GM12864 (cell line): Measurements from ENCODE around the gene SEMA4D.

Experiments
- DNase-seq: peaks from one replicate; pipeline ENCODE4 v3.0.0-alpha.2; 2011; ENCODE audit warnings: low read depth
- H3K4me3 ChIP-seq: 2 replicates; pipeline ENCODE4 v1.5.1; 2011; ENCODE audit warnings: mild to moderate bottlenecking, low read depth, low read length, control low read depth
- TF ChIP-seq, protein P1 (sequence below): IDR thresholded peaks from 2 replicates; pipeline ENCODE4 v1.5.1; 2011; ENCODE audit warnings: low read depth, mild to moderate bottlenecking, moderate library complexity, low read length, control low read depth, inconsistent platforms; ENCODE audit errors: missing control alignments

The SEMA4D gene

DNA sequence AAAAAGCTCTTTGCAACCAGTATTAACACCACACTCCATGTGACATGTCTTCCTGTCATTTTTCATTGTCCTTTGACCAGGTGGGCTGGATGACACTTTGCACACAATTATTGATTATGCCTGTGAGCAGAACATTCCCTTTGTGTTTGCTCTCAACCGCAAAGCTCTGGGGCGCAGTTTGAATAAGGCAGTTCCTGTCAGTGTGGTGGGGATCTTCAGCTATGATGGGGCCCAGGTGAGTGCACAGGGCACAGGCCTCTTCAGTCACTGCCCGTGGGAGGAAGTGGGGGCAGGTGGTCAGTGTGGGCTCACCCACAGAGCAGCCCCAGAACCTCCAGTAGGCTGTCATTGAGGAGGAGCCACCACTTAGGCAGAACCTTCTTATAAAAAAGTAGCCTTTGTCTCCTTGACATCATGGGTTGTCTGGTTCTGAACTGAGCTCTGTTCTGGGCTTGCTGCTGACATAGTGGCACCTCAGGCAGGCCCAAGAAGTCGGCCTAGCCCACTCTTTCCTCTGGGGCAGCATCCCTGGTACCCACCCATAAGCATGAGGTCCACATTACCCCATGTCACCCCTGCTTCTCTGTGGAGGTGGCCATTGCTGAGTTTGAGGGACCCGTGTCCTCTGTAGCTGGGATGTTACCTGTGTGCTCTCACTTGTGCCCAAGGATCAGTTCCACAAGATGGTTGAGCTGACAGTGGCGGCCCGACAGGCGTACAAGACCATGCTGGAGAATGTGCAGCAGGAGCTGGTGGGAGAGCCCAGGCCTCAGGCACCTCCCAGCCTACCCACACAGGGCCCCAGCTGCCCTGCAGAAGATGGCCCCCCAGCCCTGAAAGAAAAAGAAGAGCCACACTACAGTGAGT is 140.3 kb downstream of the SEMA4D start:
- DNase-seq, result no peak
- TF ChIP-seq, protein P1, sequence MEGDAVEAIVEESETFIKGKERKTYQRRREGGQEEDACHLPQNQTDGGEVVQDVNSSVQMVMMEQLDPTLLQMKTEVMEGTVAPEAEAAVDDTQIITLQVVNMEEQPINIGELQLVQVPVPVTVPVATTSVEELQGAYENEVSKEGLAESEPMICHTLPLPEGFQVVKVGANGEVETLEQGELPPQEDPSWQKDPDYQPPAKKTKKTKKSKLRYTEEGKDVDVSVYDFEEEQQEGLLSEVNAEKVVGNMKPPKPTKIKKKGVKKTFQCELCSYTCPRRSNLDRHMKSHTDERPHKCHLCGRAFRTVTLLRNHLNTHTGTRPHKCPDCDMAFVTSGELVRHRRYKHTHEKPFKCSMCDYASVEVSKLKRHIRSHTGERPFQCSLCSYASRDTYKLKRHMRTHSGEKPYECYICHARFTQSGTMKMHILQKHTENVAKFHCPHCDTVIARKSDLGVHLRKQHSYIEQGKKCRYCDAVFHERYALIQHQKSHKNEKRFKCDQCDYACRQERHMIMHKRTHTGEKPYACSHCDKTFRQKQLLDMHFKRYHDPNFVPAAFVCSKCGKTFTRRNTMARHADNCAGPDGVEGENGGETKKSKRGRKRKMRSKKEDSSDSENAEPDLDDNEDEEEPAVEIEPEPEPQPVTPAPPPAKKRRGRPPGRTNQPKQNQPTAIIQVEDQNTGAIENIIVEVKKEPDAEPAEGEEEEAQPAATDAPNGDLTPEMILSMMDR, result no peak
- no peak overlapping the region for H3K4me3 ChIP-seq

DNA sequence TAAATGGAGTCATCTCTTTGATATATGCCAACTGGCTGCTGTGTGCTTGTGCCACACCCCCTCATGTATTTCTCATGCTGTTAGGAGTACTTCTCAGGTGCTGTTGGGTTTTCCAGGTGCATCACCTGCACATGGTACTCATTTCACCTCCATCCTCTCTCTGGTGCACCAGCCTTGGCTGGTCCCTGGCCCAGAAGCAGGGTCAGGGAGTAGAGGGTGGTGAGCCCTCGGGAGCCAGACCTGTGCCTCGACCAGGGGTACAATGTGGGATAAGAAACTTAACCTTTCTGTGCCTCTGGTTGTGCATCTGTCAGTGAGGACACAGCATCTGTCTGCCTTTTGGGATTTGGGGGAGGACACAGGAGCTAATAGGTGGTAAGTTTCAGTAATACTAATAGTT is 141.1 kb downstream of the SEMA4D start:
- no peak for DNase-seq
- H3K4me3 ChIP-seq, result no peak overlapping the region
- TF ChIP-seq, protein P1, result no peak

DNA sequence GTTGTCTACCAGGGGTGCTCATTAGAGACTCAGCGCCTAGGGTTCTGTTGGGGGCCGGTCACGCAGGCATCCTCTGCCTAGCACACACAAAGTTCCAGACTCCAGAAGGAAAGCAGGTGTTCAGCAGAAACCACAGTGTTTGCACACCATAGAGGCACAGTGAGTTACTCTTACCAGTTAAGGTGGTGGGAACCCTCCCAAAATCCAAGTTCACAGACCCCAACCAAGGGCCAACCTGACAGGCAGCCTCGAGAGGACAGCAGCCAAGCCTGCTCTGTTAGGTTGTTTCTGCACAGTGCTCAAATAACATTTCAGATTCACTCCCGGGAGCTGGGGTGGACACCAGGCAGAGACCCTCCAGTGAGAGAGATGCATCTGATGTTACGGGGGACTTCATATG is 143.4 kb downstream of the SEMA4D start:
- no peak overlapping the region for H3K4me3 ChIP-seq
- TF ChIP-seq, protein P1, result no peak
- no peak for DNase-seq

DNA sequence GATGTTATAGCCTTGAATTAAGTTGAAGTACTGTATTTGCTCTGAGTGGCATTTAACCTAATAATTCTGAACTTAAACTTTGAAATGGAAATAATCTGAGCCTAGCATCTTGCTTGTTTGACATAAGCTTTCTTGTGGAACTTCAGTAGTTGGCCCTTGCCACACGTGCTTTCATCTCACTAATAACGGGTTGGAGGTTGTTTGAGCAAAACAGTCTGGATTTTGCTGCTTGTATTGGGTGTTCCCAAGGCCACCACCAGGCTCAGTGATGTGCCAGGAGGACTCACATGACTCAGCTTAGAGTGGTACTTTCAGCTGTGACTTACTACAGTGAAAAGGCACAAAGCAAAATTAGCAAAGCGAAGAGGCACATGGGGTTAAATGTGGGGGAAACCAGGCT is 143.9 kb downstream of the SEMA4D start:
- DNase-seq, result no peak

DNA sequence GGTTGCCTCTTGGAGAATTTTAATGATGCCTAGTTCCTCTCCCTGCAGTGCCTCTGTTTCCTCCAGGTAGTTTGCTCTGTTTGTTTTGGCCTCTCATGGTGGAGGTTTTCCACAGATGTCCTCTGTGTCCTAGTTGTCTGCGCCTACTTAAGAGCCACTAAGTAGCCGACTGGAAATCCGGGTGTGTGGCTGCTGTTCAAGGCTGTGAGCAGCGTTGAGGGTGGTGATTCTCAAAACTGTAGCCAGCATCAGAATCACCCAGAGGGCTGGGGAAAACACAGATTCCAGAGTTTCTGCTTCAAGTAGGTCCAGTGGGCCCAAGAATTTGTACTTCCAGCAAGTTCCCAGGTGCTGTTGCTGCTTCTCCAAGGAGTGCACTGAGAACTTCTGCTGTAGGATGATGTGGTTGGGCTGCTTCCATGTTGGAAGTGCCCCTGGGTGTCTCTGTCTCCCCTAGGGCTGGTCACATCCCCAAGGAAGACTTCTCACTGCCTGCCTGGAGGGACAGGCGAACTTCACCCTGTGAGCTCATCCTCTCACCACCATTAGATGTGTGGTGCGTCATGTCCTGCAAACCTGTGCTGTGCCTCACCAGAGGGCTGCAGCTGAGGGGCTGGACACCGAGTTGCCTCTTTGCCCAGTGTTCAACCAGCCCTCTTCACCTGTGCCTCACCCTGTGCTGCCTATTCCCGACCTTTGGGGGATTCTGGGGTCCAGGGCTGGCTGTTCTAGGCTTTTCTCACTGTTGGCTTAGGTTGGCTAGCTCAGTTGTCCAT is 144.9 kb downstream of the SEMA4D start:
- no peak overlapping the region for H3K4me3 ChIP-seq
- DNase-seq, result no peak
- TF ChIP-seq, protein P1, result no peak

More for the DNA sequence above, 143.9 kb downstream of the SEMA4D start:
- TF ChIP-seq, protein P1, result no peak
- H3K4me3 ChIP-seq, result no peak overlapping the region

DNA sequence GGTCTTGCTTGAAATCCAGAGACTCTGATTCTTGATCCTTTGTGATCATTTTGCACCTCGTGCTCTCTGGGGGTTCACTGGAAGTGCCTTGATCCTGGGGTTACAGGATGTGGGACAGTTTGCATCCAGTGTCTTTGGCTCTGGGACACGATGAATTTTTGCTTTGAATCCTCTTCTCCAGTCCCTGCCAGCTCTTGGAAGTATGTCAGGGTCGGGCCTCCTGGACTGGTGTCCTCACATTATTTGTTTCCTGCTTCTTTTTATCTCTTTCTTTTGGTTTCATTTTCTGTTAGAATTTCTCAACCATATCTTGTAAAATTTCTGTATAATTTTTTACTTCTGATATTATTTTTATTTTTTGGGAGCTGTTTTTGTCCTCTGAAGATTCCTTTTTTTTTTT is 145.5 kb downstream of the SEMA4D start:
- TF ChIP-seq, protein P1, result no peak
- DNase-seq, result no peak

More for the DNA sequence above, 145.5 kb downstream of the SEMA4D start:
- no peak overlapping the region for H3K4me3 ChIP-seq
